HCT116 (cell line): ENCODE results near the gene DCAF10. TPM values are rescaled to one million over a fixed set of nuclear protein-coding genes. Genes with fewer than 3 reads are reported as not detected.
"Not testable (repeated sequence)": the region's sequence is repeated elsewhere in the genome, so short reads cannot be mapped to it uniquely, and the experiment has no call there.

Experiments
- ATAC-seq: fragments of 200-7000 bp; cut with Tn5 transposase; 2 replicates; pipeline ENCODE4 v1.9.1; 2020; ENCODE audit warnings: mild to moderate bottlenecking, moderate library complexity
- BruUV-seq: library from RNA; stranded (reverse); fragments of 400-500 nt; replicated peaks from 2 replicates; lab custom pipeline; 2021; lab: Mats Ljungman, UMichigan
- CTCF ChIA-PET: fragments of 300-600 bp; sonication (Branson Sonifier 250); formaldehyde crosslinking; loops from one replicate; lab custom pipeline; 2021; ENCODE audit warnings: antibody characterized with exemption; lab: Charles Lee
- POLR2A ChIA-PET: fragments of 300-600, 350-600 bp; sonication (Branson Sonifier 250); formaldehyde crosslinking; loops from one replicate; lab custom pipeline; 2021; ENCODE audit warnings: antibody characterized with exemption; lab: Charles Lee
- RAD21 ChIA-PET, 2 experiments: fragments of 300-600 bp; sonication (Branson Sonifier 250); formaldehyde crosslinking; loops; one replicate each; lab custom pipeline; 2023; ENCODE audit warnings: low total read pairs in 2 of 2; ENCODE audit not compliant: uncharacterized antibody in 2 of 2, unreplicated experiment in 2 of 2, low non-redundant PET in 1 of 2; lab: Charles Lee
- DNase-seq: peaks from one replicate; pipeline ENCODE4 v3.0.0-alpha.2; 2010; ENCODE audit warnings: low read depth, low spot score
- H2AFZ ChIP-seq: fragments of 200-600 bp; shearing (Covaris generic), sonication (generic); 2 replicates; pipeline ENCODE4 v1.6.1; 2017; ENCODE audit warnings: low read depth, mixed run types, mixed read lengths, antibody characterized with exemption, low read length; ENCODE audit not compliant: poor library complexity, severe bottlenecking
- H3K27ac ChIP-seq: 2 replicates; pipeline ENCODE4 v1.5.1; 2012; ENCODE audit warnings: low read depth, low read length
- H3K27me3 ChIP-seq: fragments of 200-600 bp; sonication (generic); 2 replicates; pipeline ENCODE4 v1.6.1; 2016; ENCODE audit warnings: mixed run types, low read length, mixed read lengths; ENCODE audit not compliant: insufficient read depth
- H3K36me3 ChIP-seq, 2 experiments: fragments of 200-500 bp in 1 of 2; fragments of 200-600 bp in 1 of 2; sonication (Bioruptor generic) in 1 of 2; sonication (generic) in 1 of 2; 2 replicates each; pipeline versions ENCODE4 v1.5.1 to v1.6.1; 2014 to 2016; ENCODE audit warnings: low read length in 2 of 2, inconsistent platforms in 1 of 2, mixed read lengths in 1 of 2, mixed run types in 1 of 2; ENCODE audit not compliant: insufficient read depth in 2 of 2, control insufficient read depth in 1 of 2
- H3K4me1 ChIP-seq, 2 experiments: fragments of 200-600 bp in 1 of 2; sonication (generic) in 1 of 2; 2 replicates each; pipeline versions ENCODE4 v1.5.1 to v1.6.1; 2012 to 2017; ENCODE audit warnings: low read length in 2 of 2, inconsistent platforms in 1 of 2, mild to moderate bottlenecking in 1 of 2, mixed read lengths in 1 of 2, mixed run types in 1 of 2, moderate library complexity in 1 of 2; ENCODE audit not compliant: insufficient read depth in 2 of 2, control insufficient read depth in 1 of 2
- H3K4me2 ChIP-seq: fragments of 200-600 bp; sonication (generic); 2 replicates; pipeline ENCODE4 v1.6.1; 2017; ENCODE audit warnings: mixed run types, low read length, mixed read lengths
- H3K4me3 ChIP-seq, 2 experiments: fragments of 200-600 bp in 1 of 2; sonication (generic) in 1 of 2; replicated peaks in 1 of 2; 2 replicates each; pipeline ENCODE4 v1.5.1; 2011 to 2016; ENCODE audit warnings: low read length in 2 of 2, control low read depth in 1 of 2, low read depth in 1 of 2, mild to moderate bottlenecking in 1 of 2, mixed read lengths in 1 of 2, mixed run types in 1 of 2
- H3K79me2 ChIP-seq: fragments of 200-600 bp; sonication (generic); 2 replicates; pipeline ENCODE4 v1.6.1; 2017; ENCODE audit warnings: mild to moderate bottlenecking, mixed run types, low read length, moderate library complexity, mixed read lengths; ENCODE audit not compliant: insufficient read depth
- H3K9ac ChIP-seq: fragments of 200-600 bp; sonication (generic); 2 replicates; pipeline ENCODE4 v1.6.1; 2016; ENCODE audit warnings: low read length, mixed read lengths
- H3K9me2 ChIP-seq: fragments of 200-600 bp; sonication (generic), shearing (Covaris generic); 2 replicates; pipeline ENCODE4 v1.6.1; 2017; ENCODE audit warnings: mixed run types, mild to moderate bottlenecking, moderate library complexity; ENCODE audit not compliant: insufficient read depth
- H3K9me3 ChIP-seq, 2 experiments: fragments of 200-500 bp in 1 of 2; fragments of 200-600 bp in 1 of 2; sonication (Bioruptor generic) in 1 of 2; sonication (generic) in 1 of 2; 2 replicates each; pipeline ENCODE4 v1.6.1; 2014 to 2017; ENCODE audit warnings: low read length in 2 of 2, mixed read lengths in 2 of 2, inconsistent platforms in 1 of 2, low read depth in 1 of 2, mild to moderate bottlenecking in 1 of 2, mixed run types in 1 of 2, moderate library complexity in 1 of 2; ENCODE audit not compliant: control insufficient read depth in 1 of 2, insufficient read depth in 1 of 2
- H4K20me1 ChIP-seq: fragments of 200-600 bp; sonication (generic), shearing (Covaris generic); 2 replicates; pipeline ENCODE4 v1.6.1; 2017; ENCODE audit warnings: mixed run types, mild to moderate bottlenecking, moderate library complexity; ENCODE audit not compliant: insufficient read depth
- EGR1 ChIP-seq: IDR thresholded peaks from 2 replicates; pipeline ENCODE4 v1.6.1; 2012; ENCODE audit warnings: low read depth
- RAD21 ChIP-seq: IDR thresholded peaks from 2 replicates; pipeline ENCODE4 v1.6.1; 2012; ENCODE audit warnings: low read depth, mild to moderate bottlenecking
- SIN3A ChIP-seq: IDR thresholded peaks from 2 replicates; pipeline ENCODE4 v1.6.1; 2012; ENCODE audit warnings: low read depth
- TCF7L2 ChIP-seq: IDR thresholded peaks from 2 replicates; pipeline ENCODE4 v1.7.0; 2011; ENCODE audit warnings: borderline replicate concordance, inconsistent platforms; ENCODE audit not compliant: insufficient read depth, insufficient read length; ENCODE audit errors: extremely low read depth
- ZNF274 ChIP-seq: fragments of 200-500 bp; sonication (Bioruptor generic); IDR thresholded peaks from 2 replicates; pipeline ENCODE4 v1.6.1; 2014; ENCODE audit warnings: mild to moderate bottlenecking, low read depth, low read length, inconsistent platforms
- intact Hi-C: fragments of 100-400 bp; cut with micrococcal nuclease; formaldehyde crosslinking; loops from 2 replicates; pipeline ENCODE4 v1.10.0; 2022
- total RNA-seq: library from RNA; stranded (reverse); gene quantifications from one replicate; pipeline ENCODE4 v1.2.1, GENCODE V29; 2021; ENCODE audit not compliant: unreplicated experiment

DCAF10 gene
- total RNA-seq, 1 experiment from 2014 or later: 20.6 TPM

DNA sequence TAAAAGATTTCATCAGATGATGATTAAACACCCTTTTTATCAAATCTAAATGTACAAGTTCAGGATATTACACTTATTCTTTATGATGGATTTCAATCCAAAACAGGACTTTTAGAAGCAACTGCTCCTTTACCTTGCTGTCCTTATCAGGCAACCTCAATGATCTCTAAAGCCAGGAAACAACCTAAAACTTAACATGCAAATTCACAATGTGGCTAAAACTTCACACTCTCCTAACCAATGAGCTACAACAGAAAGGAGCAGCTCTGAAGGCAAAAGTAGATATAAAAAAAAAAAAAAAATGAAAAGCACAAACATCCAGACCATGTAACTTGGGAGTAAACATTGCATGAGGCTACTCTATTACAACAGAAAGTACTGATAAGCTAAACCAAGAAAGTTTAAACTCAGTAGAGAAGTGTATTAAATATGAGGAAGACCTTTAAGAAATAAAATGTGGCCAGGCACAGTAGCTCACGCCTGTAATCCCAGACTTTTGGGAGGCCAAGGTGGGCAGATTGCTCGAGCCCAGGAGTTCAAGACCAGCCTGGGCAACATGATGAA is 80.4 kb downstream of the DCAF10 start:
- Histone ChIP-seq H4K20me1 (no peaks in the 10 kb centered on the region), H3K27me3 (no peaks in the 10 kb centered on the region), H3K4me2 (no peak overlapping the region), H3K4me1 (no peaks in the 10 kb centered on the region), H3K4me3 (no peak overlapping the region), H3K79me2 (no peaks in the 10 kb centered on the region), H3K36me3 (peaks cover 0 to 13% of the 10 kb centered on the region in 2 experiments; a peak in 2 of 4 replicates), H3K9ac (no peak overlapping the region), H2AFZ (no peak overlapping the region)
- intact Hi-C loops: no loop called here
- ChIA-PET RAD21 (no interaction called here), POLR2A (no interaction called here)
- no peak for ATAC-seq
- DNase-seq: no peak
- no TSS peak for BruUV-seq
- no peak for TF ChIP-seq SIN3A
- no peak for TF ChIP-seq RAD21
- TF ChIP-seq EGR1: no peak
- no peak for TF ChIP-seq TCF7L2
- TF ChIP-seq ZNF274: no peak
- TF ChIP-seq, all 23 proteins: peak for 0
- no peaks in the 10 kb centered on the region for H3K9me2 ChIP-seq
- H3K27ac ChIP-seq: no peak overlapping the region
- CTCF ChIA-PET: no interaction called here
- H3K9me3 ChIP-seq: peaks cover 11 to 14% of the 10 kb centered on the region in 2 experiments; a peak in 2 of 4 replicates

DNA sequence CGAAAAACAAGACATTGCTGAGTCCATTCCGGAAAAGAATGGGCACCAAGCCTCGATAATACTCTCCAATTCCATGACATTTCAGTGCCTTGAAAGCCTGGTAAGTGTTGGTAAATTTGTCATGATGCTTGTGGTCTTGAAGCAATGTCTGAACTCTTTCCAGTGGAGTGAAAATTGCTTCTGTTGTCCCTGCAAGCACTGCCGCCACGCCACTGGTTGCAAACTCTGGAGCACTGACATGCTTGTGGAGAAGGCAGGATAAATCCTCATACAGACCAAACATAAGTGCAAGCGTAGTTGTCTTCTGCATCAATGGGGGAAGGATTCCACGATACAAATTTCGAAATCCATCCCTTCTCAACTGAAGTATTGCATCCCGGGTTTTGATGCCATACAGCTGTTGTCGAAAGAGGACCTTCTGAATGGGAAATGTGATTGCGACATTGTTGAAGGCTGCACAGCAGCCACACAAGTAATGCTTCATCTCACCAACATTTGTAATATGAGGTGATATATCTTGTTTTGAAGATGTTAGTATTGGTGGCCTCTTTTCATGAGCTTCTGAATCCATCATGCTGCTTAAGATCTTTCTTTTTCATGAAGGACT is 87.5 kb downstream of the DCAF10 start:
- H3K4me2 ChIP-seq, H3K27me3 ChIP-seq, POLR2A ChIA-PET, H3K9me2 ChIP-seq, H3K4me3 ChIP-seq, H2AFZ ChIP-seq, RAD21 ChIA-PET, BruUV-seq, H4K20me1 ChIP-seq, H3K79me2 ChIP-seq, H3K9ac ChIP-seq, H3K27ac ChIP-seq, CTCF ChIA-PET, H3K9me3 ChIP-seq, DNase-seq, intact Hi-C loops, H3K4me1 ChIP-seq, ATAC-seq, H3K36me3 ChIP-seq: not testable (repeated sequence)
